ENCODE results near the gene THG1L.

- TF ChIP-seq NFIC (IDR thresholded peaks at IDR 0.05) (no peak), EP300 (IDR thresholded peaks at IDR 0.05; ENCODE audit: borderline replicate concordance) (no peak), FOXM1 (IDR thresholded peaks at IDR 0.05; ENCODE audit: borderline replicate concordance, low read depth) (no peak)
- TF ChIP-seq, protein P1, sequence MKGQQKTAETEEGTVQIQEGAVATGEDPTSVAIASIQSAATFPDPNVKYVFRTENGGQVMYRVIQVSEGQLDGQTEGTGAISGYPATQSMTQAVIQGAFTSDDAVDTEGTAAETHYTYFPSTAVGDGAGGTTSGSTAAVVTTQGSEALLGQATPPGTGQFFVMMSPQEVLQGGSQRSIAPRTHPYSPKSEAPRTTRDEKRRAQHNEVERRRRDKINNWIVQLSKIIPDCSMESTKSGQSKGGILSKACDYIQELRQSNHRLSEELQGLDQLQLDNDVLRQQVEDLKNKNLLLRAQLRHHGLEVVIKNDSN (IDR thresholded peaks at IDR 0.05): no peak
Observed at GRCh38 chr5:157756122-157756521, 24.9 kb downstream of the THG1L start.

Data from Ishikawa (cell line).